Measurements from ENCODE around the gene SLC9A3. TPM values are rescaled to one million over a fixed set of nuclear protein-coding genes. Genes with fewer than 3 reads are reported as not detected.

SLC9A3 gene
- total RNA-seq, 2 donors from 2014 or later: 4.3 to 5.3 TPM

DNA sequence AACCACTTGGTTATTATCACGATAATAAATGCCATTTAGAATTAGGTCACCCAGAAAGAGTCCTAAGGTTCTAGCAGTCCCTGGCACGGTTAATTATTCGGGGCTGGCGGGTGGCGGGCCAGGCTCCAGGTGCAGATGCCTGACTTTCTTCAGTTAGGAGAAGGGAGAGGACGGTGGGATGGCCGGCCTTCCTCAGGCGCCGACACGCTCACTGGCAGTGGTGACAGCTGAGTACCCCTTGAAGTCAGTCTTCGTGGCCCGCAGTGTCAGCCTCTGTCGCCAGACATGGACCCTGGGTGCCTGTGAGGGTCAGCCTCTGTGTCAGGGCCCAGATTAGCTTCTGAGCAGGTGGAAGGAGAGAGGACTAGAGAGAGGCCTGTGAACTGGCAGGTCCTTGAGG lies 102.3 kb downstream of the SLC9A3 start:
- no peak overlapping the region for H3K27ac ChIP-seq
- WGBS: 87% methylated on average over 13 of the region's 13 CpGs
- DNase-seq (ENCODE audit: low spot score): no peak
- H3K4me3 ChIP-seq: no peak overlapping the region
- H3K9me3 ChIP-seq: no peaks in the 10 kb centered on the region
- H3K36me3 ChIP-seq: no peaks in the 10 kb centered on the region
- H3K4me1 ChIP-seq (replicated peaks): no peaks in the 10 kb centered on the region
- TF ChIP-seq, protein P1, sequence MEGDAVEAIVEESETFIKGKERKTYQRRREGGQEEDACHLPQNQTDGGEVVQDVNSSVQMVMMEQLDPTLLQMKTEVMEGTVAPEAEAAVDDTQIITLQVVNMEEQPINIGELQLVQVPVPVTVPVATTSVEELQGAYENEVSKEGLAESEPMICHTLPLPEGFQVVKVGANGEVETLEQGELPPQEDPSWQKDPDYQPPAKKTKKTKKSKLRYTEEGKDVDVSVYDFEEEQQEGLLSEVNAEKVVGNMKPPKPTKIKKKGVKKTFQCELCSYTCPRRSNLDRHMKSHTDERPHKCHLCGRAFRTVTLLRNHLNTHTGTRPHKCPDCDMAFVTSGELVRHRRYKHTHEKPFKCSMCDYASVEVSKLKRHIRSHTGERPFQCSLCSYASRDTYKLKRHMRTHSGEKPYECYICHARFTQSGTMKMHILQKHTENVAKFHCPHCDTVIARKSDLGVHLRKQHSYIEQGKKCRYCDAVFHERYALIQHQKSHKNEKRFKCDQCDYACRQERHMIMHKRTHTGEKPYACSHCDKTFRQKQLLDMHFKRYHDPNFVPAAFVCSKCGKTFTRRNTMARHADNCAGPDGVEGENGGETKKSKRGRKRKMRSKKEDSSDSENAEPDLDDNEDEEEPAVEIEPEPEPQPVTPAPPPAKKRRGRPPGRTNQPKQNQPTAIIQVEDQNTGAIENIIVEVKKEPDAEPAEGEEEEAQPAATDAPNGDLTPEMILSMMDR (IDR thresholded peaks at IDR 0.05): no peak
- no peaks in the 10 kb centered on the region for H3K27me3 ChIP-seq (replicated peaks; ENCODE audit: insufficient read depth)
- intact Hi-C loops (cut with DNase I): no loop called here

DNA sequence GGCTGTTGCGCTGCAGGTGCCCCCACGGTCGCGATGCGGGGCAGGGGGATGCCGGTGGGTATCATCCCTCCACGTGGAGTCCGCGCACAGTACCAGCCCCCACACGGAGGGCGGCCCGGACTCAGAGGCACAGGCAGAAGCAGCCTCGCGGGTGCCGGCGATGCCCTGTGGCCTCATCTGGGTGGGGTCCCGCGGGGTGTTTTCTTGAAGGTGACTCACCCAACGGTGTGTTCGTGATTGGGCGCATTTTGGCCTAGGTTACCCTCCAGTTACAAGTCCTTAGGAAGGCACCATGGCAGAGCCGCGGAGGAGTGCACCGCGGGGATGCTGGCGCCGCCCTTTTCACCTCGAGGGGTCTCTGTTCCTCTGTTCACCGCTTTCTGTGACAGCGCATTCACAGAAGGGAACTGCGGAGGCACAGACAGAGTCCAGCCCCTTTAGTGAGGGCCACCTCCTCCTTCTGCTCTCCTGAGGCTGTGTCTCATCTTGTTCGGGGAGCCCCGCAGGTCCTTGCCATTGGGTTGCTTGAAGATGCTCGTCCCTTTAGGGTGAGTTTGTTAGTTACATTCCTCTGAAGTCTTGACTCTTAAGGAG lies 102.9 kb downstream of the SLC9A3 start:
- no peak for DNase-seq (ENCODE audit: low spot score)
- intact Hi-C loops (cut with DNase I): no loop called here

DNA sequence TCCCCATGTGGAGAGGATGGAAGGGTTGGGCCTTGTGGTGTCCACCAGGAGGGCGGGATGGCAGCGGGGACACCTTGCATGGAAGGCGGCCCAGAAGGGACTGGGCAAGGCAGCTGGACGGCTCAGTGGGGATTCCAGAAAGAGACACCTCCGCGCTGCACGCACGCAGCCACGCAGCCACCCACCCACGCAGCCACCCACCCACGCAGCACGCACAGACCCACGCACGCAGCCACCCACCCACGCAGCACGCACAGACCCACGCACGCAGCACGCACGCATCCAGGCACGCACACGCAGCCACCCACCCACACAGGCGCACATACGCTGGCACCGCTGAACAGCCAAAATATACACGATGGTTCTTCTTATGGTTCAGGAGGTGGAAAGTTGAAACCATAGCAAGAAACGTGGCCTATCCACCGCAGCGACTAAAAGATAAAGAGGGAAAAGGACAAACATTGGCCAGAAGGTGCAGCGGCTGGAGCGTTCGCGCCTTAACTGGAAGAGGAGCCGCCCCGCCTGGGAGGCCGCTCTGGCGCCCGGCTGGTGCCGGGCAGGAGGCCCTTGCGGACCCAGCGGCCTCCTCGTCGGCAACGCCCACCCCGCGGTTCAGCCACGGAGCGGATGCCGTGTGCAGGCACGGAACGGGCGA lies 103.5 kb downstream of the SLC9A3 start:
- no peak for DNase-seq (ENCODE audit: low spot score)
- WGBS: 95% methylated on average over 41 of the region's 52 CpGs
- H3K9me3 ChIP-seq: no peaks in the 10 kb centered on the region
- H3K27me3 ChIP-seq (replicated peaks; ENCODE audit: insufficient read depth): no peaks in the 10 kb centered on the region
- H3K4me1 ChIP-seq (replicated peaks): no peaks in the 10 kb centered on the region
- no peak overlapping the region for H3K27ac ChIP-seq
- H3K4me3 ChIP-seq: no peak overlapping the region
- H3K36me3 ChIP-seq: no peaks in the 10 kb centered on the region
- intact Hi-C loops (cut with DNase I): no loop called here
- TF ChIP-seq, protein P1 (IDR thresholded peaks at IDR 0.05): no peak
- TF ChIP-seq POLR2A (IDR thresholded peaks at IDR 0.05) (no peak), POLR2AphosphoS5 (IDR thresholded peaks at IDR 0.05) (no peak)

More for the DNA sequence above, 102.9 kb downstream of the SLC9A3 start:
- TF ChIP-seq, protein P1 (IDR thresholded peaks at IDR 0.05): no peak
- TF ChIP-seq POLR2A (IDR thresholded peaks at IDR 0.05): no peak
- TF ChIP-seq POLR2AphosphoS5 (IDR thresholded peaks at IDR 0.05): no peak
- no peak overlapping the region for H3K4me3 ChIP-seq
- no peaks in the 10 kb centered on the region for H3K27me3 ChIP-seq (replicated peaks; ENCODE audit: insufficient read depth)
- no peak overlapping the region for H3K27ac ChIP-seq
- 92% methylated on average over 34 of the region's 34 CpGs for WGBS
- H3K36me3 ChIP-seq: no peaks in the 10 kb centered on the region
- H3K4me1 ChIP-seq (replicated peaks): no peaks in the 10 kb centered on the region
- no peaks in the 10 kb centered on the region for H3K9me3 ChIP-seq

Small RNA genes within 50 kb of the gene (microRNA-seq; reads per million reads assigned to microRNA genes)
- gene MIR4456: not detected

Small RNA genes within 50 kb of the gene (small RNA-seq; reads per million reads assigned to genes)
- gene MIR4456: 0 reads per million in 2 donors

Other genes starting within 250 kb of the SLC9A3 start
- gene AHRR, start 202.7 kb downstream of the SLC9A3 start, total RNA-seq: 10 to 100 TPM in 1 of 2 donors, 1 to 10 TPM in 1; 1.9 to 17.7 TPM
- 10 to 100 TPM; 44.3 to 79.7 TPM for gene EXOC3, start 81.3 kb downstream of the SLC9A3 start, total RNA-seq
- gene CEP72, start 87.9 kb upstream of the SLC9A3 start, total RNA-seq: 10 to 100 TPM in 1 of 2 donors, 1 to 10 TPM in 1; 6.4 to 12.8 TPM
- gene TPPP, start 168.9 kb upstream of the SLC9A3 start, total RNA-seq: 1 to 10 TPM; 2.3 to 6.9 TPM

Data from prostate gland (tissue), 2 donors.